ENCODE measurements around the gene FAM200C.

GRCh38 chr5:160375701-160376100 is 24.2 kb downstream of the FAM200C start:
- no peak for TF ChIP-seq SUZ12 (IDR thresholded peaks at IDR 0.05; ENCODE audit: extremely low read depth, insufficient read depth, insufficient read length)
- TF ChIP-seq ZNF274 (IDR thresholded peaks at IDR 0.05; ENCODE audit: low read depth, low read length), result no peak
- TF ChIP-seq YY1 (IDR thresholded peaks at IDR 0.05; ENCODE audit: insufficient read depth, insufficient read length), result no peak

All from NT2/D1 (cell line).